ENCODE measurements around the gene FAM186B.

FAM186B gene

DNA sequence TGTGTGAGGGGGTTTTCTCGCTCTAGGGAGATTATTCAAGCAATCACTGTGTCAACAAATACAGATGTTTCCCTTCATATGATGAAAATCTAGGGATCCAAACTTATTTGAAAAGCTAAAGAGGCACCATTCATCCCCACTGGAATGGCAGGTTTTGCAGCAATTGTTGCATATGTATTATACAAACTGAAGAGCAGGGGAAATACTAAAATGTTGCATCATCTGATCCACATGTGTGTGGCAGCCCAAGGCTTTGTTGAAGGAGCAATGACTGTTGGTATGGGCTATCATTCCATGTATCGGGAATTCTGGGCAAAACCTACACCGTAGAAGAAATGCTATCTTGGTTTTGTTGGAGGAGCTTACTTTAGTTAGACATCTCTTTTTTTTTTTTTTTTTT, 13.8 kb upstream of the FAM186B start:
- Histone ChIP-seq H4K8ac (ENCODE audit: low read length) (no peak overlapping the region), H3K27ac (ENCODE audit: low read length, poor library complexity, severe bottlenecking) (no peak overlapping the region)
- 96% methylated on average over 2 of the region's 3 CpGs for WGBS

DNA sequence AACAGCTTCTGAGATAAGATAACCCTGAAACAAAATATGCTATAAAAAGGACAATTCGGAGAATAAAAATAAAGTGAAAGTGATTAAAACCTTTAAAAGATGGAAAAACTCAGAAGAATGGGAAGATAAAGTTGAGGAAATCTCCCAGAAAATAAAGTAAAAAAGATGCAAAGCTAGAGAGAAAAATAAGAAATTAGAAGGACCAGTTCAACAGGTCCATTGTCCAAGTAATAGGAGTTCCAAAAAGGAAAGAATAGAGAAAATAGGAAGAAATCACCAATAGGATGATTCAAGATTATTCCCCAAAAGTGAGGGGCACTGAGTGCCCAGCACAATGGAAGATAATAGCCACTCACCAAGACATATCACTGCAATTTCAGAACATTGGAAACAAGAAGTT, 13.1 kb upstream of the FAM186B start:
- no peak overlapping the region for H3K14ac ChIP-seq (ENCODE audit: low read length in 2 of 2)
- H3K27me3 ChIP-seq (ENCODE audit: control insufficient read depth in 1 of 2, insufficient read depth in 1 of 2, low read length in 2 of 2), result peaks cover 6 to 10% of the 10 kb centered on the region in 2 experiments
- no peak overlapping the region for H2BK5ac ChIP-seq (ENCODE audit: low read depth, low read length, poor library complexity, severe bottlenecking)
- no peak overlapping the region for H3K4ac ChIP-seq (ENCODE audit: low read depth in 1 of 2, low read length in 2 of 2)
- H3K79me1 ChIP-seq (replicated peaks; ENCODE audit: low read length, poor library complexity, severe bottlenecking), result peaks cover 2% of the 10 kb centered on the region
- no peak overlapping the region for H4K91ac ChIP-seq (ENCODE audit: low read length)
- no peak overlapping the region for H3K27ac ChIP-seq (ENCODE audit: low read length, poor library complexity, severe bottlenecking)
- no peak overlapping the region for H2AK5ac ChIP-seq (ENCODE audit: low read length, severe bottlenecking)
- no peak overlapping the region for H4K8ac ChIP-seq (ENCODE audit: low read length)
- H3K23ac ChIP-seq (ENCODE audit: low read length in 2 of 2), result no peak overlapping the region
- H3K9me3 ChIP-seq (ENCODE audit: control insufficient read depth, low read length), result peaks cover 12% of the 10 kb centered on the region
- peaks cover 10% of the 10 kb centered on the region for H3K4me1 ChIP-seq (ENCODE audit: control insufficient read depth, insufficient read depth, low read depth, low read length)
- H2AFZ ChIP-seq (ENCODE audit: low read depth, low read length), result no peak overlapping the region
- H3K9ac ChIP-seq (ENCODE audit: low read length), result no peak overlapping the region
- no peak overlapping the region for H2BK15ac ChIP-seq (ENCODE audit: low read depth, poor library complexity, severe bottlenecking)
- no peak overlapping the region for H3K4me2 ChIP-seq (ENCODE audit: low read length, poor library complexity, severe bottlenecking)
- DNase-seq, result no peak
- H3K4me3 ChIP-seq (ENCODE audit: insufficient read depth in 1 of 2, low read depth in 1 of 2, low read length in 2 of 2), result no peak overlapping the region
- no peak overlapping the region for H2BK120ac ChIP-seq (ENCODE audit: low read depth, low read length)
- no peak overlapping the region for H3K18ac ChIP-seq (ENCODE audit: low read depth in 1 of 2, low read length in 2 of 2)
- H2BK12ac ChIP-seq (ENCODE audit: low read length in 2 of 2), result no peak overlapping the region
- no peaks in the 10 kb centered on the region for H3K36me3 ChIP-seq (ENCODE audit: control insufficient read depth in 1 of 2, insufficient read depth in 2 of 2, low read depth in 1 of 2, low read length in 2 of 2)
- 88% methylated on average over 1 of the region's 1 CpG for WGBS

More for the DNA sequence above, 13.8 kb upstream of the FAM186B start:
- H2AK5ac ChIP-seq (ENCODE audit: low read length, severe bottlenecking), result no peak overlapping the region
- H3K9ac ChIP-seq (ENCODE audit: low read length), result no peak overlapping the region
- H4K91ac ChIP-seq (ENCODE audit: low read length), result no peak overlapping the region
- no peak overlapping the region for H2BK120ac ChIP-seq (ENCODE audit: low read depth, low read length)
- no peak overlapping the region for H2AFZ ChIP-seq (ENCODE audit: low read depth, low read length)
- peaks cover 15% of the 10 kb centered on the region for H3K4me1 ChIP-seq (ENCODE audit: control insufficient read depth, insufficient read depth, low read depth, low read length)
- no peaks in the 10 kb centered on the region for H3K36me3 ChIP-seq (ENCODE audit: control insufficient read depth in 1 of 2, insufficient read depth in 2 of 2, low read depth in 1 of 2, low read length in 2 of 2)
- no peak overlapping the region for H3K4me3 ChIP-seq (ENCODE audit: insufficient read depth in 1 of 2, low read depth in 1 of 2, low read length in 2 of 2)
- peaks cover 2% of the 10 kb centered on the region for H3K79me1 ChIP-seq (replicated peaks; ENCODE audit: low read length, poor library complexity, severe bottlenecking)
- H2BK12ac ChIP-seq (ENCODE audit: low read length in 2 of 2), result no peak overlapping the region
- H3K23ac ChIP-seq (ENCODE audit: low read length in 2 of 2), result no peak overlapping the region
- no peak overlapping the region for H3K14ac ChIP-seq (ENCODE audit: low read length in 2 of 2)
- no peak overlapping the region for H3K4ac ChIP-seq (ENCODE audit: low read depth in 1 of 2, low read length in 2 of 2)
- H3K27me3 ChIP-seq (ENCODE audit: control insufficient read depth in 1 of 2, insufficient read depth in 1 of 2, low read length in 2 of 2), result peaks cover 6 to 10% of the 10 kb centered on the region in 2 experiments
- H3K4me2 ChIP-seq (ENCODE audit: low read length, poor library complexity, severe bottlenecking), result no peak overlapping the region
- no peak overlapping the region for H2BK15ac ChIP-seq (ENCODE audit: low read depth, poor library complexity, severe bottlenecking)
- H3K9me3 ChIP-seq (ENCODE audit: control insufficient read depth, low read length), result peaks cover 12% of the 10 kb centered on the region
- no peak overlapping the region for H2BK5ac ChIP-seq (ENCODE audit: low read depth, low read length, poor library complexity, severe bottlenecking)
- H3K18ac ChIP-seq (ENCODE audit: low read depth in 1 of 2, low read length in 2 of 2), result no peak overlapping the region
- no peak for DNase-seq

DNA sequence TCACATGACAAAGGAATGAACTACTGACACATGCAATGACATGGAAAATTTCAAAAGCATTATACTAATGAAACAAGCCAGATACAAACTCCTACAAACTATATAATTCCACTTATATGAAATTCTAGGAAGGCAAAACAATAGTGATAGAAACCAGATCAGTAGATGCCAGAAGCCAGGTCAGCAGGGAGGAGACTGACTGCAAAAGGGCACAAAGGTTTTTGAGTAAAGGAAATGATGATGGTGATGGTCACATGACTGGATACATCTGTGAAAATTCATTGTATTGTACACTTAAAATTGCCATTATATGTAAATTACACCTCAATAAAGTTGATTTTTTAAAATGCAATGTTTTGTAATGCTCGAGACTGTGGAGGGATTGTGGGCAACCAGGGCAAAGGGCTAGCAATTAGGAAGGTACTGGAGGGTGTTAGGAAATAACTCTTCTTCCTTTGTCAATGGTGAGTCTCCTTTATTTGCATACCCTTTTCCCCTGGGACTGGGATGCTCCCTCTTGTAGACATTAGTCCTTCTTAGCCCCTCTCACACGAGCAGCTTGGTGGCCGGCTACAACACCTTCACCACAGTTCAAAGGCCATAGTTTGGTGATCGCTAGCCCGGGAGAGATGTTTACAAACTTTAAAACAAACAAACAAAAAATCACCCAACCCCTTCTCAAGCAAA, 11.2 kb upstream of the FAM186B start:
- no peak overlapping the region for H4K91ac ChIP-seq (ENCODE audit: low read length)
- no peak overlapping the region for H4K8ac ChIP-seq (ENCODE audit: low read length)
- no peak overlapping the region for H3K4ac ChIP-seq (ENCODE audit: low read depth in 1 of 2, low read length in 2 of 2)

DNA sequence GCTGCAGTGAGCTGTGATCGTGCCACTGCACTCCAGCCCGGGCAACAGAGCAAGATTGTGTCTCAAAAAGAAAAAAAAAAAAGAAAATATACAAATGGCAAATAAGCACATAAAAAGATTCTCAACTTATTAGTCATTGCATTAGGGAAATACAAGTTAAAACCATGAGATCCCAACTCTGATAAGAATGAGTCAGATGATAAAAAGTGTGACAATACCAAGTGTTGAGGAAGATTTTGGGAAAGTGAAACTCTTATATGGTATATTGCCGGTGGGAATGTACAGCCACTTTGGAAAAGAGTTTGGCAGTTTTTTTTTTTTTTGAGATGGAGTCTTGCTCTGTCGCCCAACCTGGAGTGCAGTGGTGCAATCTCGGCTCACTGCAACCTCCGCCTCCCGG, 10.3 kb upstream of the FAM186B start:
- Histone ChIP-seq H2BK15ac (ENCODE audit: low read depth, poor library complexity, severe bottlenecking) (no peak overlapping the region), H3K36me3 (ENCODE audit: control insufficient read depth in 1 of 2, insufficient read depth in 2 of 2, low read depth in 1 of 2, low read length in 2 of 2) (no peaks in the 10 kb centered on the region), H3K79me1 (replicated peaks; ENCODE audit: low read length, poor library complexity, severe bottlenecking) (no peaks in the 10 kb centered on the region), H3K4me3 (ENCODE audit: insufficient read depth in 1 of 2, low read depth in 1 of 2, low read length in 2 of 2) (no peak overlapping the region), H2AK5ac (ENCODE audit: low read length, severe bottlenecking) (no peak overlapping the region), H3K4me1 (ENCODE audit: control insufficient read depth, insufficient read depth, low read depth, low read length) (no peaks in the 10 kb centered on the region), H4K91ac (ENCODE audit: low read length) (no peak overlapping the region), H3K4me2 (ENCODE audit: low read length, poor library complexity, severe bottlenecking) (no peak overlapping the region), H4K8ac (ENCODE audit: low read length) (no peak overlapping the region), H3K18ac (ENCODE audit: low read depth in 1 of 2, low read length in 2 of 2) (no peak overlapping the region), H3K27me3 (ENCODE audit: control insufficient read depth in 1 of 2, insufficient read depth in 1 of 2, low read length in 2 of 2) (peaks cover 6 to 10% of the 10 kb centered on the region in 2 experiments), H3K27ac (ENCODE audit: low read length, poor library complexity, severe bottlenecking) (no peak overlapping the region), H2AFZ (ENCODE audit: low read depth, low read length) (no peak overlapping the region), H3K9ac (ENCODE audit: low read length) (no peak overlapping the region), H2BK120ac (ENCODE audit: low read depth, low read length) (no peak overlapping the region), H3K4ac (ENCODE audit: low read depth in 1 of 2, low read length in 2 of 2) (no peak overlapping the region), H2BK12ac (ENCODE audit: low read length in 2 of 2) (no peak overlapping the region), H3K14ac (ENCODE audit: low read length in 2 of 2) (no peak overlapping the region), H3K23ac (ENCODE audit: low read length in 2 of 2) (no peak overlapping the region), H2BK5ac (ENCODE audit: low read depth, low read length, poor library complexity, severe bottlenecking) (no peak overlapping the region), H3K9me3 (ENCODE audit: control insufficient read depth, low read length) (peaks cover 12% of the 10 kb centered on the region)
- WGBS, result 96% methylated on average over 5 of the region's 7 CpGs
- DNase-seq, result peak; percentile 63

More for the DNA sequence above, 11.2 kb upstream of the FAM186B start:
- Histone ChIP-seq H2AFZ (ENCODE audit: low read depth, low read length) (no peak overlapping the region), H2BK15ac (ENCODE audit: low read depth, poor library complexity, severe bottlenecking) (no peak overlapping the region), H3K9me3 (ENCODE audit: control insufficient read depth, low read length) (peaks cover 12% of the 10 kb centered on the region), H3K27me3 (ENCODE audit: control insufficient read depth in 1 of 2, insufficient read depth in 1 of 2, low read length in 2 of 2) (peaks cover 6 to 10% of the 10 kb centered on the region in 2 experiments), H3K9ac (ENCODE audit: low read length) (no peak overlapping the region), H3K23ac (ENCODE audit: low read length in 2 of 2) (no peak overlapping the region), H2AK5ac (ENCODE audit: low read length, severe bottlenecking) (no peak overlapping the region), H3K4me2 (ENCODE audit: low read length, poor library complexity, severe bottlenecking) (no peak overlapping the region), H3K14ac (ENCODE audit: low read length in 2 of 2) (no peak overlapping the region), H2BK12ac (ENCODE audit: low read length in 2 of 2) (no peak overlapping the region), H2BK5ac (ENCODE audit: low read depth, low read length, poor library complexity, severe bottlenecking) (no peak overlapping the region), H3K4me3 (ENCODE audit: insufficient read depth in 1 of 2, low read depth in 1 of 2, low read length in 2 of 2) (peak overlapping the region in 1 of 2 experiments; percentile 29), H3K18ac (ENCODE audit: low read depth in 1 of 2, low read length in 2 of 2) (no peak overlapping the region), H3K4me1 (ENCODE audit: control insufficient read depth, insufficient read depth, low read depth, low read length) (peaks cover 1% of the 10 kb centered on the region), H3K79me1 (replicated peaks; ENCODE audit: low read length, poor library complexity, severe bottlenecking) (no peaks in the 10 kb centered on the region), H3K36me3 (ENCODE audit: control insufficient read depth in 1 of 2, insufficient read depth in 2 of 2, low read depth in 1 of 2, low read length in 2 of 2) (no peaks in the 10 kb centered on the region), H3K27ac (ENCODE audit: low read length, poor library complexity, severe bottlenecking) (no peak overlapping the region), H2BK120ac (ENCODE audit: low read depth, low read length) (no peak overlapping the region)
- peak; percentile 18 for DNase-seq
- 78% methylated on average over 5 of the region's 5 CpGs for WGBS
